NCI-H345 treated with DMSO at 0.1 percent for 48 hours (cell line): ENCODE data around the gene H6PD.

Experiments used
- DNase-seq: peaks from one replicate; lab custom pipeline; 2025; ENCODE audit not compliant: unreplicated experiment; lab: John Stamatoyannopoulos, UW

H6PD gene

DNA sequence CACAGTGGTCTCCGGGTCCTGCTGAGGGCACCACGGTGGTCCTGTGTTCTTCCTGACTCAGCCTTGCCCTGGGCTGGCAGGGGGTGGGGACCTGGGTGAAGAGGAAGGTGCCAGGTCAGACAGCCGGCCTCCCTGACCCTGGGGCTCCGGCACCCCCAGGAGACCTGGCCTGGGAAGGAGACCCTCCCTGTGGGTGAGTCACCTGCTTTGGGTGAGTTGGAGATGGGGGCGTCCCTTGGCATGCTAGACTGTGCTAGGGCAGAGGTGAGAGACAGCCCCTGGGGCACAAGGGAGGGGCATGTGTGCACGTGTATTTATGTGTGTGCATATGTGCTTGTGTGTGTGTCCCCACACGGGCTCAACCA lies 81.5 kb downstream of the H6PD start:
- no peak for DNase-seq

DNA sequence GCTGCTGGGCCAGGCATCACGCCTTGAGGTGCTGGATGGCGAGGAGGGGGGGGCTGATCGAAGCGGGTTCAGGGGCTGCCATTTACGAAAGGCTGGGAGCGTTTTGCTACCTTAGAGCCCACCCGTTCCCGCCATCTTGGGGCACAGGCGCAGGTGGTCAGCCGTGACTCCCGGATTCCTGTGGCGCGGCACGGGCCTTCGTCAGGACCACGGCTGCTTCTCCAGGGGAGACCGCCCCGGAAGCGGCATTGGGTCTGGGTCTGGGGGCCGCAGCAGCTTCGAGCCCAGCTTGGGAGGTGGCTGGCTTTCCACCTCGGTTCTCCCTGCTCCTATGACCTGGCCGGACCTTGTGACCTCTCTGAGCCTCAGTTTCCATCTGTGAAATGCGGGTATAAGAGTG lies 81.9 kb downstream of the H6PD start:
- no peak for DNase-seq

DNA sequence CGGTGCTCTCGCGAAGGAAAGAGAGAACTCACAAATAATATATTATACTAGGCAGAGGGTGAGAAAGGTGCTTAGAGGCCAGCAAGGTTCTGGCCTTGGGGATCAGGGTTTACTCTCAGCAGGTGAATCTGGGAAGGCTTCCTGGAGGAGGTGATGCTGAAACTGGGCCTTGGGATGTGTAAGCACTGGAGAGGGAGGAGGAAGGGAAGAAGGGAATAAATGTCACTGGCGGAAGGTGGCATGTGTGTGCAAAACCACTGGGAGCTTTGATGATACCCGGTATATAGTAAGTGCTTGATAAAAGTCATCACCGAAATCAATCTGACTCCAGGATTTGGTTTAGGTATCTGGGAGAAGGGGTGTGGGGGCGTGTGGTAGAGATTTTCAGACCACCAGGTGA lies 82.5 kb downstream of the H6PD start:
- DNase-seq: no peak

DNA sequence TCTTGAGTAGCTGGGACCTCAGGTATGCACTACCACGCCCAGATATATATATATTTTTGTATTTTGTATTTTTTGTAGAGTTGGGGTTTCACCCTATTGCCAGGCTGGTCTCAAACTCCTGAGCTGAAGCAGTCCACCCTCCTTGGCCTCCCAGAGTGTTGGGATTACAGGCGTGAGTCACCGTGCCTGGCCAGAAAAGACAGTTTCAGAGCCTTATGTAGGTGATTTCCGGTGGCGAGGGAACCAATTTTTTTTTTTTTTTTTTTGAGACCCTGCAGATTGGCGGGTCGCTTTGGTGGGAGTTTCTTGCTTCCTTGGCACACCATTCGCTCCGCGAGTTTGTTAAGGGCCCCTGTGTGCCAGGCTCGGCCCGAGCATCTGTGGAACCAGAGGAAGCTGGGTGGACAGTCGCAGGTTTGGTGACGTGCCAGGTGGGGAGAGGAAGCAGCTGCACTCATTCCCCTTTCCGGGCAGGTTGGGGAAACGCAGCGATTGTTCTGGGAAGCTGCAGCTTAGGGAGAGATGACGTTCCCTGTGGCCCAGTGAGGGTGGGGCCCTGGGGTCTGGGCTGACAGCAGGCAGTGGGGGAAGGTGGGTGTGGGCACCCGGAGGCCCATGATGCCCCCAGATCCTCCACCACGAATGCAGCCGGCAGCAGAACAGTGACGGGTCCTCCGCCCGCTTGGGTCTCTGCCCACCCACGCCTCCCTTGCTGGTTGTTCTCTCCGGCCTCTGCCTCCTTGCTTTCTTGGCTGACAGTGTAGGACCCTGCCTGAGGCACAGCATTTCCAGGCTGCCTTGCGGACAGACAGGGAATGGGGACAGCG lies 83.2 kb downstream of the H6PD start:
- DNase-seq: no peak

DNA sequence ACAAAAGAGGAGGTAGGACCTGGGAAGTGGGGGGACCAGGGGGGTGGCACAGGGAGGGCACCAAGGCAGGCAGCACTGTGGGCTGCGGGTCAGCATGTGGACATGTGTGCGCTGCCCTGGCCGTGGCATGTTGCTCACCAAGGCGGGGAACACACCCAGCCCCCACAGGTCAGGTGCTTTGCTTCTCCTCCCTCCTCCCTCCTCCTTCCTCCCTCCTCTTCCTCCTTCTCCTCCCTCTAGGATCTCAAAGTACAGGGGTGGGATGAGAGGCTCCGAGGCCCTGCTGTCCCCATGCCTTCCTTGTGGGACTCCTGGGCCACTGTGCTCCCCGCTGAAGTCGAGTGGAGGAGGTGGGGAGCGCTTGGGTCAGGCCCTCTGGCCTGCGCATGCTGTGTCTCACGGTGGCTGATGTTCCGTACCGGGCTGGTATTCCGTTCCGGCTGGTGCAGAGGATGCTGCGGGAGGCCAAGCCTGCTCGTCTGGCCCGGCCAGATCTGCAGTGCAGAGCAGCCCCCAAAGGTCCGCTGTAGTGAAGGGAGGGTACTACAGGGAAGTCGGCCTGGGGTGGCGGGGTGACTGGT lies 84.7 kb downstream of the H6PD start:
- DNase-seq: no peak

DNA sequence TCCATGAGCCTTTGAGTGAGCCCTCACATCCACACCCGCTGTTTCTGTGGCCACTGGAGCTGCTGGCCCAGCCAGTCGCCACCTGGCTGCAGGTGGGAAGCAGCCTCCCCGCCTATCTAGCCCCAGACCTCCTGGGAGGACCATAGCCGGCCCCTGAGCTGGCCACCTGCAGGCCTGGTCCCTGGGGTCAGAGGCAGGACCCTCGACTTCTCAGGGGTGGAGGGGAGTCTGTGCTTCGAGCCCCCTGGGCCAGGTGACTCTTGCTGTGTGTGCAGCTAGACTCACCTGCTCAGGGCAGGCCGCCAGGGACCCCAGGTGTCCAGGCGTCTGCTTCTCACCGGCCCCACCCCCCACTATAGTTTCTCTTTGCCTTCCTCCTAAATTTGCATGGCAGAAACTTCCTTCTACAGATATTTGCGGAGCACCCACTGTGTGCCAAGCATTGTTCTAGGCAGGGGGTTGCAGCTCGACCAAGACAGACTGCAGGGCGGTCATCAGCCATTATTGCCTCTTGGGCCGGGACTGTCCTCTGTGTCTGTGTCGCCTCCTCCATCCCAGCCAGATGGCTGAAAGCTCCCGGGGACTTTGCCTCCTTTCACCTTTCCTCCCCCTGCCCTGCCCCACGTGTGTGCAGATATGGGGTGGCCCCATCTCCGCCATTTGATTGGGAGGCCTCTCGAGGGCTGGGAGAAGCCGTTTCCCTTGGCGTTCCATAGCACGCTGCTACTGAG lies 85.4 kb downstream of the H6PD start:
- no peak for DNase-seq
